OCI-LY3 (cell line): Measurements from ENCODE around the gene AMBRA1.

Experiments
- EZH2phosphoT487 ChIP-seq: fragments of 200-600 bp; shearing (Covaris generic); IDR thresholded peaks from 2 replicates; pipeline ENCODE4 v1.6.1; 2018; ENCODE audit warnings: antibody characterized with exemption, mixed run types, low read depth
- TF ChIP-seq, protein P1 (sequence below): fragments of 200-600, 300-600 bp; sonication (generic); IDR thresholded peaks from 2 replicates; pipeline ENCODE4 v1.5.1; 2014; ENCODE audit warnings: antibody characterized with exemption, low read length, low read depth

DNA sequence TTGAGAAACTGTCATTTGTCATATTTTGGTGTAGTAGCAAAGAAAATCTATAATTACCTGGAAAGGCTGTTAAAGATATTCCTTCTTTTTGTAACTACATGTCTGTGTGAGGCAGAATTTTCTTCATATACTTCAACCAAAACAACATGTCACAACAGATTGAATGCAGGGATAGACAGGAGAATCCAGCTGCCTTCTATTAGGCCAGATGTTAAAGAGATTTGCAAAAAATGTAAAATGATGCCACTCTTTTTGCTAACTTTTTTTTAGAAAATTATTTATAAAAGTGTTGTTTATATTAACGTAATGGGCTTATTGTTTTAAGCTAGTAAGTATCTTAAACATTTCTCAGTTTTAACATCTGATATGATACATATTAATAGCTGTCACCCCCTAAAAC lies 233.9 kb downstream of the AMBRA1 start:
- TF ChIP-seq, protein P1, sequence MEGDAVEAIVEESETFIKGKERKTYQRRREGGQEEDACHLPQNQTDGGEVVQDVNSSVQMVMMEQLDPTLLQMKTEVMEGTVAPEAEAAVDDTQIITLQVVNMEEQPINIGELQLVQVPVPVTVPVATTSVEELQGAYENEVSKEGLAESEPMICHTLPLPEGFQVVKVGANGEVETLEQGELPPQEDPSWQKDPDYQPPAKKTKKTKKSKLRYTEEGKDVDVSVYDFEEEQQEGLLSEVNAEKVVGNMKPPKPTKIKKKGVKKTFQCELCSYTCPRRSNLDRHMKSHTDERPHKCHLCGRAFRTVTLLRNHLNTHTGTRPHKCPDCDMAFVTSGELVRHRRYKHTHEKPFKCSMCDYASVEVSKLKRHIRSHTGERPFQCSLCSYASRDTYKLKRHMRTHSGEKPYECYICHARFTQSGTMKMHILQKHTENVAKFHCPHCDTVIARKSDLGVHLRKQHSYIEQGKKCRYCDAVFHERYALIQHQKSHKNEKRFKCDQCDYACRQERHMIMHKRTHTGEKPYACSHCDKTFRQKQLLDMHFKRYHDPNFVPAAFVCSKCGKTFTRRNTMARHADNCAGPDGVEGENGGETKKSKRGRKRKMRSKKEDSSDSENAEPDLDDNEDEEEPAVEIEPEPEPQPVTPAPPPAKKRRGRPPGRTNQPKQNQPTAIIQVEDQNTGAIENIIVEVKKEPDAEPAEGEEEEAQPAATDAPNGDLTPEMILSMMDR: no peak
- no peak for TF ChIP-seq EZH2phosphoT487
